Measurements from ENCODE around the gene TAS1R2. TPM values are rescaled to one million over a fixed set of nuclear protein-coding genes. Genes with fewer than 3 reads are reported as not detected.

The TAS1R2 gene
- total RNA-seq, 1 donor from 2014 or later: not detected

DNA sequence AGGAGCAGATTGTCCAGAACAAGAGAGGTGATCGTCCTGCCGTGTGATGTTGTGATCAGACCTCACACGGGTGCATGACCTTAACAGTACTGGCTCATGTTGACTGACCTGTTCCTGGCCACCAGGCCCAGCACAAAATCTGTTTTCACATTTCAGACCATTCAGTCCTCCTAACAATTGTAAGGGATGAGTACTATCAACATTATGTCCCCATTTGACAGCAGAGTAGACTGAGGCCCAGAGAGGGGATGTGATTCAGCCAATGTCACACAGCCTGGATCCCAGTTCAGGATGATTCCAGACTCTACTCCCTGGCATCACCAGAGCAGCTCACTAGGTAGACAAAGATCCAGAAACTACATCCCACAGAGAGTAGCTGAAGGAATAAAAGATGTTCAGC lies 7.4 kb upstream of the TAS1R2 start:
- H3K4me3 Mint-ChIP-seq (ENCODE audit: unreplicated experiment): no peak overlapping the region
- H3K27me3 Mint-ChIP-seq (ENCODE audit: low read depth, unreplicated experiment): peaks cover 49% of the 10 kb centered on the region
- TF ChIP-seq EZH2 (IDR thresholded peaks at IDR 0.05; ENCODE audit: insufficient read depth, low read length): no peak
- no peaks in the 10 kb centered on the region for H3K9me3 ChIP-seq (ENCODE audit: insufficient read depth, low read depth, low read length)
- no peaks in the 10 kb centered on the region for H4K20me1 ChIP-seq (ENCODE audit: insufficient read depth, low read length)
- H3K4me3 ChIP-seq (ENCODE audit: insufficient read depth, low read depth, low read length): no peak overlapping the region
- no peaks in the 10 kb centered on the region for H3K36me3 ChIP-seq (ENCODE audit: insufficient read depth, low read length)
- no peak overlapping the region for H2AFZ ChIP-seq (ENCODE audit: low read depth, low read length)
- no peaks in the 10 kb centered on the region for H3K9me3 Mint-ChIP-seq (ENCODE audit: unreplicated experiment)
- no peak overlapping the region for H3K4me2 ChIP-seq (ENCODE audit: low read length)
- no peak for DNase-seq (ENCODE audit: low read depth)
- no peaks in the 10 kb centered on the region for H3K4me1 ChIP-seq (ENCODE audit: insufficient read depth, low read length)
- FAIRE-seq: no peak
- no peak overlapping the region for H3K9ac ChIP-seq (ENCODE audit: low read length)
- peaks cover 2% of the 10 kb centered on the region for H3K36me3 Mint-ChIP-seq (ENCODE audit: low read depth, unreplicated experiment)
- no peak overlapping the region for H3K27ac ChIP-seq (ENCODE audit: low read depth, low read length)
- H3K27ac Mint-ChIP-seq (ENCODE audit: unreplicated experiment): no peak overlapping the region
- H3K79me2 ChIP-seq (ENCODE audit: insufficient read depth, low read length): no peaks in the 10 kb centered on the region
- no peaks in the 10 kb centered on the region for H3K4me1 Mint-ChIP-seq (ENCODE audit: low read depth, unreplicated experiment)
- H3K27me3 ChIP-seq (ENCODE audit: insufficient read depth, low read length): peaks cover 6% of the 10 kb centered on the region

GRCh38 chr1:18866314-18866713 lies 6.9 kb upstream of the TAS1R2 start:
- FAIRE-seq: no peak
- no peaks in the 10 kb centered on the region for H3K9me3 Mint-ChIP-seq (ENCODE audit: unreplicated experiment)
- no peak overlapping the region for H3K4me2 ChIP-seq (ENCODE audit: low read length)

DNA sequence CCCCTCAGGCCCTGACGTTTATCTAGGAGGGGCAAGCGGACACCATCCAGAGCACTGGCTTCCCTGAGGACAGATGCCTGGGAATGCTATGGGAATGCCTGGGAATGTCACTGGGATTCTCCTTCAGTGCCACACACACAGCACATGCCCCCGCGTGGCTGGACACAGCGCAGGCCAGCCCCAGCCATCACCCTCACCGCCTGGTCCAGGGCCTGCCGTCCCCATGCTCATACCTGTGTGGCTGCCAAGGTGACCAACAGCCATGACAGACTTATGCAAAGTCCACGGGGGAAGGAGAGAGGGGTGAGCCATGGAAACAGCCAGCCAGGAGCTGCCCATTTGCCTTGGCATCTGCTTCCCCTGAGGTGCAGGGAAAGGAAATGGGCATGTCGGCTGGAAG lies 5.7 kb upstream of the TAS1R2 start:
- no peaks in the 10 kb centered on the region for H3K36me3 ChIP-seq (ENCODE audit: insufficient read depth, low read length)
- Mint-ChIP-seq H3K27me3 (ENCODE audit: low read depth, unreplicated experiment) (peaks cover 55% of the 10 kb centered on the region), H3K4me1 (ENCODE audit: low read depth, unreplicated experiment) (no peaks in the 10 kb centered on the region), H3K36me3 (ENCODE audit: low read depth, unreplicated experiment) (no peaks in the 10 kb centered on the region), H3K4me3 (ENCODE audit: unreplicated experiment) (no peak overlapping the region), H3K27ac (ENCODE audit: unreplicated experiment) (no peak overlapping the region), H3K9me3 (ENCODE audit: unreplicated experiment) (no peaks in the 10 kb centered on the region)
- peaks cover 6% of the 10 kb centered on the region for H3K27me3 ChIP-seq (ENCODE audit: insufficient read depth, low read length)
- no peaks in the 10 kb centered on the region for H3K4me1 ChIP-seq (ENCODE audit: insufficient read depth, low read length)
- TF ChIP-seq, protein P1, sequence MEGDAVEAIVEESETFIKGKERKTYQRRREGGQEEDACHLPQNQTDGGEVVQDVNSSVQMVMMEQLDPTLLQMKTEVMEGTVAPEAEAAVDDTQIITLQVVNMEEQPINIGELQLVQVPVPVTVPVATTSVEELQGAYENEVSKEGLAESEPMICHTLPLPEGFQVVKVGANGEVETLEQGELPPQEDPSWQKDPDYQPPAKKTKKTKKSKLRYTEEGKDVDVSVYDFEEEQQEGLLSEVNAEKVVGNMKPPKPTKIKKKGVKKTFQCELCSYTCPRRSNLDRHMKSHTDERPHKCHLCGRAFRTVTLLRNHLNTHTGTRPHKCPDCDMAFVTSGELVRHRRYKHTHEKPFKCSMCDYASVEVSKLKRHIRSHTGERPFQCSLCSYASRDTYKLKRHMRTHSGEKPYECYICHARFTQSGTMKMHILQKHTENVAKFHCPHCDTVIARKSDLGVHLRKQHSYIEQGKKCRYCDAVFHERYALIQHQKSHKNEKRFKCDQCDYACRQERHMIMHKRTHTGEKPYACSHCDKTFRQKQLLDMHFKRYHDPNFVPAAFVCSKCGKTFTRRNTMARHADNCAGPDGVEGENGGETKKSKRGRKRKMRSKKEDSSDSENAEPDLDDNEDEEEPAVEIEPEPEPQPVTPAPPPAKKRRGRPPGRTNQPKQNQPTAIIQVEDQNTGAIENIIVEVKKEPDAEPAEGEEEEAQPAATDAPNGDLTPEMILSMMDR (IDR thresholded peaks at IDR 0.05; ENCODE audit: insufficient read depth, low read depth, low read length): no peak
- no peak for TF ChIP-seq EZH2 (IDR thresholded peaks at IDR 0.05; ENCODE audit: insufficient read depth, low read length)
- no peak overlapping the region for H3K9ac ChIP-seq (ENCODE audit: low read length)
- DNase-seq (ENCODE audit: low read depth) (no peak), FAIRE-seq (no peak)
- H3K9me3 ChIP-seq (ENCODE audit: insufficient read depth, low read depth, low read length): no peaks in the 10 kb centered on the region
- no peak overlapping the region for H3K27ac ChIP-seq (ENCODE audit: low read depth, low read length)
- no peak overlapping the region for H3K4me2 ChIP-seq (ENCODE audit: low read length)
- no peak overlapping the region for H2AFZ ChIP-seq (ENCODE audit: low read depth, low read length)
- H4K20me1 ChIP-seq (ENCODE audit: insufficient read depth, low read length): no peaks in the 10 kb centered on the region
- no peak overlapping the region for H3K4me3 ChIP-seq (ENCODE audit: insufficient read depth, low read depth, low read length)
- H3K79me2 ChIP-seq (ENCODE audit: insufficient read depth, low read length): no peaks in the 10 kb centered on the region

More at GRCh38 chr1:18866314-18866713, 6.9 kb upstream of the TAS1R2 start:
- Histone ChIP-seq H2AFZ (ENCODE audit: low read depth, low read length) (no peak overlapping the region), H3K27me3 (ENCODE audit: insufficient read depth, low read length) (peaks cover 6% of the 10 kb centered on the region), H3K9ac (ENCODE audit: low read length) (no peak overlapping the region), H3K4me3 (ENCODE audit: insufficient read depth, low read depth, low read length) (no peak overlapping the region), H3K27ac (ENCODE audit: low read depth, low read length) (no peak overlapping the region), H4K20me1 (ENCODE audit: insufficient read depth, low read length) (no peaks in the 10 kb centered on the region), H3K9me3 (ENCODE audit: insufficient read depth, low read depth, low read length) (no peaks in the 10 kb centered on the region), H3K4me1 (ENCODE audit: insufficient read depth, low read length) (no peaks in the 10 kb centered on the region), H3K79me2 (ENCODE audit: insufficient read depth, low read length) (no peaks in the 10 kb centered on the region), H3K36me3 (ENCODE audit: insufficient read depth, low read length) (no peaks in the 10 kb centered on the region)
- Mint-ChIP-seq H3K4me3 (ENCODE audit: unreplicated experiment) (no peak overlapping the region), H3K27ac (ENCODE audit: unreplicated experiment) (no peak overlapping the region), H3K36me3 (ENCODE audit: low read depth, unreplicated experiment) (peaks cover 2% of the 10 kb centered on the region), H3K4me1 (ENCODE audit: low read depth, unreplicated experiment) (no peaks in the 10 kb centered on the region), H3K27me3 (ENCODE audit: low read depth, unreplicated experiment) (peaks cover 51% of the 10 kb centered on the region)
- TF ChIP-seq EZH2 (IDR thresholded peaks at IDR 0.05; ENCODE audit: insufficient read depth, low read length): no peak
- TF ChIP-seq, protein P1 (IDR thresholded peaks at IDR 0.05; ENCODE audit: insufficient read depth, low read depth, low read length): no peak
- no peak for DNase-seq (ENCODE audit: low read depth)
